Left ventricle myocardium superior (tissue), 1 donor: ENCODE results near the gene GPR82. TPM values are rescaled to one million over a fixed set of nuclear protein-coding genes. Genes with fewer than 3 reads are reported as not detected.
"Not testable (repeated sequence)": the region's sequence is repeated elsewhere in the genome, so short reads cannot be mapped to it uniquely, and the experiment has no call there.

ENCODE experiments used
- ATAC-seq: fragments of 200-7000 bp; cut with Tn5 transposase; one replicate; pipeline ENCODE4 v1.9.1; 2020; ENCODE audit warnings: mild to moderate bottlenecking, moderate library complexity
- DNase-seq: peaks from one replicate; pipeline ENCODE4 v3.0.0-alpha.2; 2020
- intact Hi-C: fragments of 100-400 bp; cut with micrococcal nuclease; formaldehyde crosslinking; loops from one replicate; pipeline ENCODE4 v1.11.0; 2022
- long read RNA-seq: library from polyadenylated mRNA; unstranded; transcript quantifications from one replicate; pipeline ENCODE4 v2.0.0, GENCODE V29; 2021
- total RNA-seq: library from RNA; stranded (reverse); fragmentation: NEBNext Ultra II Directional; extraction: Animal tissue kit (Norgen Biotek cat#: 25700); gene quantifications from one replicate; pipeline ENCODE4 v1.2.1, GENCODE V29; 2021
- donor health status: DM: no; HTN: yes; CAD: no; lungs with severe emphysema.

GPR82 gene, protein sequence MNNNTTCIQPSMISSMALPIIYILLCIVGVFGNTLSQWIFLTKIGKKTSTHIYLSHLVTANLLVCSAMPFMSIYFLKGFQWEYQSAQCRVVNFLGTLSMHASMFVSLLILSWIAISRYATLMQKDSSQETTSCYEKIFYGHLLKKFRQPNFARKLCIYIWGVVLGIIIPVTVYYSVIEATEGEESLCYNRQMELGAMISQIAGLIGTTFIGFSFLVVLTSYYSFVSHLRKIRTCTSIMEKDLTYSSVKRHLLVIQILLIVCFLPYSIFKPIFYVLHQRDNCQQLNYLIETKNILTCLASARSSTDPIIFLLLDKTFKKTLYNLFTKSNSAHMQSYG
- 0.27 TPM for total RNA-seq
- long read RNA-seq: 0 reads

DNA sequence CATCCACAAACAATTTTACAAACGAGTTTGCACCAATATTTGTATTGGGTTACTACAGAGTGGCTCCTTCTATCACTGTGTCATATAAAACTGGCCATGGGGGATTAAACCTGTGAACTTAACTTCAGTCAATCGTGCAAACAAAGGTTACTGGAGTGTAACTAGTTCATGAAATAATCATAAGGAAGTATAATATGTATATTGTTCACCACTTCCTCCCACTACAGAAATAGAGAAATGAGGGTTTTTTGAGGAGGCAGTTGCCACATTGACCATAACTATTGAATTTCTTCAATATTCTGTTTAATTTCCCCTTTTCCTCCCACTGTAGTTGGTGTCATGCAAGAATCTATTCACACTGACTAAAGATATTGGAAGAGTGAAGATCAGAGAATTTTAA is at the start of gene GPR82:
Gene GPR82, plus strand, starts transcription at position 356 of the 400 bp plus-strand sequence. CDS start 2,846 bp downstream, outside the sequence.
- DNase-seq (no peak), ATAC-seq (no peak)
- intact Hi-C loops: no loop called here

DNA sequence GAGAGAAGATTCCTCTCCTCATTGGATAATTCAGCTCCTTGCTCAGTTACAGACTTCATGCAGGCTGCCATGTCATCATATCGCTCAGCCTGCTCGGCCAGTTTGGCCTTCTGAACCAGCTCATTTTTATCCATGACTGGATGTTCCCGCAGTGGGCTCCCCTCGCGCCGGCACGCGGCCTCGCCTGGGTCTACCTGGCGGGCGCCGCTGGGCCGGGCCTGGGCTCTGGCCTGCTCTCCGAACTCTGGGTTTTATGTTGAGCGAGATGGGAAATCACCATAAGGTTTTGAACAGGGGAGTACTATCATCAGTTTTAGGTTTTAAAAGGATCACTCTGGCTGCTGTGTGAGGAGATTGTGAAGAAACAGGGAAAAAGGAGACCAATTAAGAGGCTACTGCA is 47.6 kb upstream of the GPR82 start:
- ATAC-seq, intact Hi-C loops, DNase-seq: not testable (repeated sequence)

DNA sequence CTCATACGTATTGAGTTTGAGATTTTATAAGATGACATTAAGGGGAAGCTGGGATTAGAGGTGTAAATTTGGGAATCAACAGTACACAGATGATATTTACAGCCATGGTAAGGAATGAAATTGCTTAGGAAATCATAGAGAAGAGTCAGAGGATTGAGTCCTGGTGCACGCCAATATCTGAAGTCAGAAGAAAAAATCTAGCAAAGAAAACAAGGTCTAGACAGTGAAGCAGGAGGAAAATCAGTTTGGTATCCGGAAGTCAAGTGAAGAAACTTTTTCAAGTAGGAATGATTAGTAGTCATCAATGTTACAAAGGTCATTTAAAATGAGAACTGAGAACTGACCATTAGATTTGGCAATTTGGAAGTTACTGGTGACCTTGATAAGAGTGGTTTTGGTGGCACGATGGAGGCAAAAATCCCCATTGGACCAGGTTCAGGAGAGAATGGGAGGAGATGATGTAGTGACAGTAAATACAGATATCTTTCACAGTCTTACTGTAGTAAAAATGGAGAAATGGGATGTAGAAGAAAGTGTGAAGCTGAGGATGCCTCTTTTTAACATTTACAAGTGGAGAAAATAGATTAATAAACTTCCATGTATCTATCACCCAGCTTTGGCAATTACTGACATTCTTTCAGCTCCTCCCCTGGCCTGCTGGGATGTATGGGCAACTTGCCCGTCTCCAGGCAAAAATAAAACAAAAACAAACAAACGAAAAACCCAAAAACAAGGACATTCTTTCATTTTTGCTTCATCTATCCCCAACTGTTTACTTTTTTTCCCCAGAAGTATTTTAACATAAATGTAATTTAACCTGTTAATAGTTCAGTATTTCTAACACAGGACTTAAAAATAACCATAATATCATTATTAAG is 46.6 kb upstream of the GPR82 start:
- ATAC-seq (no peak), DNase-seq (no peak)
- intact Hi-C loops: no loop called here

DNA sequence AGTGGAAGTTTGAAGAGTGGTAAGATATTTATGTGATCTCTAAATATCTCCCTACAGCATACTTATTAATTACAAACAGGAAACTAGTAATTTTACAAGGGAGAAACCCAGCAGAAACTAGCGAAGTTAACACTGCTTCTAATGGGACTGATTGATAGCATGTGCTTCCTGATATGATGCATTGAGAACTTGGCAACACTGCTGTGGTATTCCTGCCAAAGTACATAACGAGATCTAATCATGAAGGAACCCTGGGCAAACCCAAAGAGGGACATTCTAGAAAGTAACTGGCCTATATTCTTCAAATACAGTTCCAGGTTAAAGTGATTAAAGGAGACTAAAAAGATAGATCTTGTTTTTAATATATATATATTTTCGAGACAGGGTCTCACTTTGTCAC is 39.8 kb upstream of the GPR82 start:
- DNase-seq (no peak), ATAC-seq (no peak)
- intact Hi-C loops: no loop called here

DNA sequence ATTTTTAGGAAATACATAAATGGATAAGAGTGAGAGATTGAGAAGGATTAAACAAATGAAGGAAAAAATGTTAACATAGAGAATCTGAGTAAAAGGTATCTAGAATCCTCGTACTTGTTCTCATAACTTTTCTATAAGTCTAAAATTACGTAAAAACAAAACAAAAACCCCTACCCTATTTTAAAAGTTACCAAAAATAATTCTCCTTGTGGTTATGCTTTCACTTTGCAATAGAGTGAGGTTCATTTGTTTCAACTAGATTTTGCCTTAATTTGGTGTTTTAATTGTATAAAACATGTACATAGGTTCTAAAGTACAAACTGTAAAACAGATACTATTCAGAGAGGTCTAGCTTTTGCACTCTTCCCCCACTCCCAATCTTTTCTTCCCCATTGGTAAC is 39.0 kb upstream of the GPR82 start:
- DNase-seq (no peak), ATAC-seq (no peak)
- intact Hi-C loops: no loop called here

DNA sequence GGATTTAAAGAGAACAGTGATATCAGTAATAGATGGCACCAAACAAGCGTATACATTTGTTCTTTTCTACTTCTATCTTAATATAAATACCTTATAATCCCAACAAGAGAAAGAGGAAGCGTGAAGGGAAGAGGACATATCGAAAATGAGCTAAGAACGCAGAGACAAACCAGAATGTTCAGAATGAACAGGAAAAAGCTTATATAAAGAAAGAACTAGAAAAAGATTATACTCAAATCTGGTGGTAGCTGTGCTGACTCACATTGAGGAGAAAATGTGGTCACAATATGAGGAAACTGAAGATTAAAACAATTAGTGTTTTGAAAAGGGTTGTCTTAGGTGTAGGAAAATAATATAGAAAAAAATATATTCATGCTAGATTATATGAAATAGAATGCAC is 37.2 kb upstream of the GPR82 start:
- intact Hi-C loops: no loop called here
- DNase-seq (no peak), ATAC-seq (no peak)

DNA sequence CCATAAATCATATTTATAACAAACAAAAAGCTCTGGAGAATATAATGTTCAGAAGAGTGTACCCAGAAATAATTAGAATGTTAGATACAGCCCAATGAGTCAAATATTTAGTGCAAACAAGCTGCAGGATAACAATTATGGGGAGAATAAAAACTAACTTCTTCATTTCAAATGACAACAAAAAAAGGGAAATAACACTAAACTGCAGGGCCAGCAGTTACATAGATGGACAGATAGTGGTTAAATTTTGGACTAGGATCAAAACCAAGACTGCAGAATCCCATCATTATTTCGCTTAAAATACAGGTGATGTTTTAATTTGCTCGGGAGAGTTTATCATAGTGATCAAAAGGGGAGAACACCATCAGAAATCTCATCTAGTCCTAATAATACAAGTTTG is 35.8 kb upstream of the GPR82 start:
- intact Hi-C loops: no loop called here
- DNase-seq: no peak
- no peak for ATAC-seq

DNA sequence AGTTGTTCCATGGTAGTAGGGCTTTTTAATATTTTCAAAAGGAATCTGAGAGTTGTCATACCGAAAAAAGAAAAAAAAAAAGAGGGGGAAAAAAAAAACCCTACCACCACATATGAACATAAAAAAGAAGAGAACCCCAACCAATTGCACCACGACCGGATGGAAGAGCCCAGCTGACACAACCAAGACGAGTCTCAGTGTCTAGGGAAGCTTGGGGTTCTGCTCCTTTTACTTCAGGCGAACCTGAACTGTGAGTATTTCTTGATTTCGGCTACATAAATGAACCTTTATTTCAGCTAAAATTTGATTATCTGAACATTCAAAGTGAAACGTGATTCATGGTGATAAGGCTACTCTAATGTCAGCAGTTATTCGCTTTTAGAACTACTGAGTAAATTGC is 35.1 kb upstream of the GPR82 start, which contains the start of gene GPR34:
Gene GPR34, plus strand, starts transcription at position 139 of the 400 bp plus-strand sequence. CDS start 6,661 bp downstream, outside the sequence.
- peak; percentile 31 for ATAC-seq
- no peak for DNase-seq
- intact Hi-C loops: no loop called here

DNA sequence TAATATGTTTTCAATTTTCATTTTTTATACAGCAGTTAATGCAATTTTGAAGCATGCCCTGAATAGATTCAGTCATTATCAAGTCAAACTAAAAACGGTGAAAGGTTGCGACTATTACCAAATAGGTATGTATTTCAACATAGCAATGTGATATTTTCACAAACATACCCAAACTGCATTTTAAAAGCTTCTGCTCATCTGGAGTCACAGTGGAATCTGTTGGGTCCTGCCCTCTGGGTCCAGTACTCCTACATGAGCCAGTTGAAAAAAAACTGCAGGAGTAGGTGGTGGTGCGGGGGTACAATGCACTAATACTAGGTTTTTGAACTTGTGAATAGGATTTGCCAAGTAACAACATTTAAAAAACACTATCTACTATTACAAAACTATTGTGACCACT is 34.3 kb upstream of the GPR82 start:
- DNase-seq (no peak), ATAC-seq (no peak)
- intact Hi-C loops: no loop called here

DNA sequence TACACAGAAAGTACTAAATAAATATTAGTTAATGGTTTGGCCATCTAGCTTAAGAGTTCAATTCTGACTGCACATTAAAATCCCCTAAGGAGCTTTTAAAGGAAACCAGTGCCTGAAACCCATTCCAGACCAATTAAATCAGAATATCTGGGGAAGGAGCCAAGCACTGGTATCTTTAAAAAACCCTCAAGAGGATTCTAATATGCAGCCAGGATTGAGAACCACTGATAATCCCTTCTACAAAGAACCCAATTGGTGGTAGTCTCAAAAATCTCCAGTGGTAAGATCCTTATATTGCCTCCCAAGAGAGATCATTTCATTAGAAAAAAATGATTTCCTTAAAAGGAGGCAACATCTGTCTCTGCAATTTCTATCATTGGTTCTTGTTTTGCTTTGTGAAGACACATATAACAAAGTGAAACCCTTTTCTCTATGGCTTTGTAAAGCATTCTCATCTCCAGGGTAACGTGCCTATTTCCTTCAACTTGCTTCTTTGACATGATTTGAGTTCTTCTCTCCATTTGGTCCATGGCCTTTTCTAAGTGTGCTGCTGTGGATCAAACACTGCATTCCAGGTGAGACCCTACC is 31.7 kb upstream of the GPR82 start:
- ATAC-seq (peak; percentile 88), DNase-seq (no peak)
- intact Hi-C loops: no loop called here

DNA sequence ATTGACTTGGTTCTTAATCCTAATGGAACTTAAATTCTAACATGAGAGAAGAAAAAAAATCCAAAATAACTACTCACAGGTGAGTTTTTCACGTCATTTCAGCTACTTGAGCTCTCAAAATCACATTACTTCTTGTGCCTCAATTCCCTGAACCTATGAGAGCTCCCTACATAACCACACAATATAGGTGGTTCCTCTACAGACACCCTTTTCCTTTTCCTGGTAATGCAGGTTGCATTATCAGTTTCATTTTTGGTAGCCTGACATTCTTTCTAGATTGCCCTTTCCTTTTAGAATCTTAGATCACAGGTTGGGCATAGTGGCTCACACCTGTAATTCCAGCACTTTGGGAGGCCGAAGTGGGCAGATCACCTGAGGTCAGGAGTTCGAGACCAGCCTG is 31.0 kb upstream of the GPR82 start:
- intact Hi-C loops: no loop called here
- ATAC-seq (no peak), DNase-seq (no peak)

DNA sequence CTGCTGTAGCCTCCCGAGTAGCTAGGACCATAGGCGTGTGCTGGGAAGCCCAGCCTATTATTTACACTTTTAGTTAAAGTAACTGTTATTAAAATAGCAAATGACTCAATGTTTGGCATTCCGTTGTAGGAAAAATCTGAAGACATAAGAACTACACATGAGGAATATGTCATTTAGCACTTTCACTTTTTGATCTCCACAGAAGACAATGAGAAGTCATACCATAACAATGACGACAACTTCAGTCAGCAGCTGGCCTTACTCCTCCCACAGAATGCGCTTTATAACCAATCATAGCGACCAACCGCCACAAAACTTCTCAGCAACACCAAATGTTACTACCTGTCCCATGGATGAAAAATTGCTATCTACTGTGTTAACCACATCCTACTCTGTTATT is 28.6 kb upstream of the GPR82 start:
- intact Hi-C loops: no loop called here
- ATAC-seq (no peak), DNase-seq (no peak)

DNA sequence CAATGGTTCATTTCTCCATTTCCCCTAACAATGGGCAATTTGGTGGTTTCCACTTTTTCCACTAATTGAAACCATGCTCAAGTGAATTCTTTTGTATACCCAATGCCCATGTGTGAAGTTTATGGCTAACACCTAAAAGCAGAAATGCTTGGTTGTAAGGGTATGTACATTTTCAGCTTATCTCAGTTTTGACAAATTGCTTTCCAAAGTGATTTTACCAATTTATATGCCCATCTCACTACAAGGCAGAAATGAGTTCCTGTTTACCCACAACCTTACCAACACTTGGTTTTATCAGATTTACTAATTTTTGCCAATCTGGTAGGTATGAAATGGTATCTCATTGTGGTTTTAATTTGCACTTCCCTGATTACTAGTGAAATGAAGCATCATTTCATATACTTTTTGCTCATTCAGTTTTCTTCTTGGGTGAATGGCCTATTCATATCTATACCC is 20.4 kb upstream of the GPR82 start:
- ATAC-seq (no peak), DNase-seq (no peak)
- intact Hi-C loops: no loop called here

DNA sequence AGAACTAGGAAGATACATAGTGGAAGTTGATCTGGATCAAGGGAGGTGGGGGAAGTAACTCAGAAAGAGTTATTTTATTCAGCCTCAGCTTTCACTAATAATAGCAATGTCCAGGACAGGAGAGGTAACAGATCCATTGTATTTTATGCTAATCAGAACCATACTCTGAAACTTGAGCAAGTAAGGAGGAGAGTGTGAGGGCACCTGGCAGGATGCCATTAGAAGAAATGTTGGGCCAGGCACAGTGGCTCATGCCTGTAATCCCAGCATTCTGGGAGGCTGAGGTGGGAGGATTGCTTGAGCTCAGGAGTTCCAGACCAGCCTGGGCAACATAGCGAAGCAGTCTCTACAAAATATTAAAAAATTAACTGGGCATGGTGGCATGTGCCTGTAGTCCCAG is 18.9 kb upstream of the GPR82 start:
- intact Hi-C loops: no loop called here
- ATAC-seq (no peak), DNase-seq (no peak)

DNA sequence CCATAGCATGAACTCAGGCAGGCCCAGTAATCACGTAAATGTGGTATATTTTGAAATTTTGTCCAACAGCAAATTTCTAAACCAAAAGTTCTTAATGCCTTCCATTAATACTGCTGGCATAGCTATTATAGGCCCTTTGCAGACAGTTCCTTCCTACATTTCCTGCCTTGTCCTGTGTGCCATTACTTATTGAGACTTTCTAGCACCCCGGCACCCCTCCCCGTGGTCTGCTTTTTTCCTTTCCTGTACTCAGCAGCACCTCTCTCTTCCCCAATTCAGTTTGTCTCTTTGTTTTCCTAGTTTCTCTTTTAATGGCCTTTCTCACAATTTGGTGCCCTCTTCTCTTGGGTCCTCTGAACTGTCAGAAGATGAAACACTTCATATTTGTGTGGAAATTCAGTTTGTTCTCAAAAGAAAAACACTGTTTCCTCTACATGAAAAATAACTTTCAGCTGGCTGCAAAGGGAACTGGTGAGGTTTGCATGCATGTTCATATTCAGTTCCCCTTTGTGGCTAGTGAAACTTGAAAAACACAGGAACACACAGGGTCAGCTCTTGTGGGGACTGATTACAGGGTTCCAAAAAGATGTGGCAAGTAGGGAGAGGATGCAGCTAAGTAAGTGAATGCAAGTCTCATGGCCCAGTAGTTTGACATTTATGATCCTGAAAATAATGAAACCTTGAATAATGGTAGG is 18.2 kb upstream of the GPR82 start:
- intact Hi-C loops: no loop called here
- DNase-seq (no peak), ATAC-seq (peak; percentile 56)

DNA sequence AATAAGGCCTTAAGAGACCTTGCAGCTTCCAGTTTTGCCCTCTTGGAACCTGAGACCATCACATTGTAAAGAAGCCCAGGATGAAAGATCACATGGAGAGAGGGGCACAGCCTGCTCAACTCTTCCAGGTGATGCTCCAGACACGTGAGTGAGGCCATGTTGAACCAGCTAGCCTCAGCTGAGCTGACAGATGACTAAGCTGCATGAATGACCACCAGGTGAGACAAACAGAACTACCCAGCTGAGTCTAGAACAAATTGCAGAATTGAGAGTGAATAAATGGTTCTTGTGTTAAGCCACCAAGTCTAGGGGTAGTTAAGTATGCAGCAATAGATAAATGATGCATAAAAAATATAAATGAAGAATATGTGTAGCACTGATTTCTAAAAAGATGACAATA is 16.8 kb upstream of the GPR82 start:
- intact Hi-C loops: no loop called here
- ATAC-seq: no peak
- DNase-seq: no peak

DNA sequence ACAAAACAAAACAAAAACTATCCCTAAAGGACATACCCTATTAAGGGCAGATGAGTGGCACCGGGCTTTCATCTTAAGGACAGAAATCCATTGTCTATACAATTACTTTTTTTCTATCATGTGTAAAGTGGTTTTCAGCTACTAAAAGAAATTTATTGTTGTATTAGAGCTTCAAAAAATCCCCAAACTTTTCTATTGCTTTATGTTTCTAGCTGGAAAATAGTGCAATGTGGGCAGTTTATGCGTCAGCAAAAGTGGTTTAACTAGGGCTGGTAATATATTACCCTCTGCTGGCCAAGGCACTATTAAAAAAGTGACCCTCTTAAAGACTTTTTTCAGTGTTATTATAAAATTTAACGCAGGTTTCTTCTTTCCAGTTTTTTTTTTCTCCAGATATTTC is 15.5 kb upstream of the GPR82 start:
- intact Hi-C loops: no loop called here
- DNase-seq: no peak
- ATAC-seq: no peak

DNA sequence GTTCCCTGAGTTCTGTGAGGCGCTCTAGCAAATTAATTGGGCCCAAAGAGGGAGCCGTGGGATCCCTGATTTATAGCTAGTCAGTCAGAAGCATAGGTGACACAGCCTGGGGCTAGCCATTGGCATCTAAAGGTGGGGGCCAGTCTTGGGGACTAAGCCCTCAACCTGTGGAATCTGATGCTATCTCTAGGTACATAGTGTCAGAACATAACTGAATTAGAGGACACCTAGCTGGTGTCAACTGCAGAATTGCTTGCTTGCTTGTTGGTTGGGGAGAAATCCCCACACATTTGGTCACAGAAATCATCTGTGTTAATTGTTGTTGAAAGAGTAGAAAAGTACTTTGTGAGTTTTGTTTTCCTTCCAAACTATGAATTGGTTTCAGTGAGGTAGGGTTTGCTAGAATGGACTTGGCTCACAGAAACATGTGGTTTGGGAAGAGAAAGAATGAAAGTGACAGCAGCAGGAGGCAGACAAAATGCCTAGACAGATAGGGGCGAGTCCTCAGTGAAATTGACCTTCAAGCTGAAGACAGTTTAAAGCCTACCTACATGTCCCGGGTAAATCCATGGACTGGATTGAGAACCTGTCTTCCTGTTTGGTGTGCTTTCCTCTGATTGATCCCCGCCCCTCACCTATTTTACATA is 12.8 kb upstream of the GPR82 start:
- ATAC-seq: no peak
- intact Hi-C loops: no loop called here
- DNase-seq: no peak

DNA sequence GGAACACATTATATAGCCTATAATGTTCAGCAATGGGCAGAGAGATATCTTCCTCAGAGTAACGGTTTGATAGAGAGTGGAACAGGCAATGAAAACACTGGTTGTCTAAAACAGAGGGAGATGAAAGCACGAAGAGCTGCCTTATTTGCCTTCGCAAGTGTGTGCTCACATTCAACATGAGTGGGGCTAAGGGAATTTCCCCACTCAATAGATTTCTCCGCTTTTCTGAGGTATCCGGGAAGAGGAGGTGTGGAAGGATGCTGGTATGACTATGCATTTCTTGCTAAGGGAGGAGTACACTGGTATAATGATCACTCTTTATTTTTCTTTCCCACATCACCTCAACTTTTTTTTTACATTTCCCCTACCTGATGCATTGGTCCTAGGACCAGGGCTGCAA is 7.8 kb upstream of the GPR82 start:
- DNase-seq: no peak
- intact Hi-C loops: no loop called here
- no peak for ATAC-seq
